NCI-H1092 (cell line): ENCODE data around the gene RASGEF1C.
"Not testable (repeated sequence)": the region's sequence is repeated elsewhere in the genome, so short reads cannot be mapped to it uniquely, and the experiment has no call there.

Experiments
- DNase-seq: peaks from one replicate; lab custom pipeline; 2025; lab: John Stamatoyannopoulos, UW

Gene RASGEF1C

DNA sequence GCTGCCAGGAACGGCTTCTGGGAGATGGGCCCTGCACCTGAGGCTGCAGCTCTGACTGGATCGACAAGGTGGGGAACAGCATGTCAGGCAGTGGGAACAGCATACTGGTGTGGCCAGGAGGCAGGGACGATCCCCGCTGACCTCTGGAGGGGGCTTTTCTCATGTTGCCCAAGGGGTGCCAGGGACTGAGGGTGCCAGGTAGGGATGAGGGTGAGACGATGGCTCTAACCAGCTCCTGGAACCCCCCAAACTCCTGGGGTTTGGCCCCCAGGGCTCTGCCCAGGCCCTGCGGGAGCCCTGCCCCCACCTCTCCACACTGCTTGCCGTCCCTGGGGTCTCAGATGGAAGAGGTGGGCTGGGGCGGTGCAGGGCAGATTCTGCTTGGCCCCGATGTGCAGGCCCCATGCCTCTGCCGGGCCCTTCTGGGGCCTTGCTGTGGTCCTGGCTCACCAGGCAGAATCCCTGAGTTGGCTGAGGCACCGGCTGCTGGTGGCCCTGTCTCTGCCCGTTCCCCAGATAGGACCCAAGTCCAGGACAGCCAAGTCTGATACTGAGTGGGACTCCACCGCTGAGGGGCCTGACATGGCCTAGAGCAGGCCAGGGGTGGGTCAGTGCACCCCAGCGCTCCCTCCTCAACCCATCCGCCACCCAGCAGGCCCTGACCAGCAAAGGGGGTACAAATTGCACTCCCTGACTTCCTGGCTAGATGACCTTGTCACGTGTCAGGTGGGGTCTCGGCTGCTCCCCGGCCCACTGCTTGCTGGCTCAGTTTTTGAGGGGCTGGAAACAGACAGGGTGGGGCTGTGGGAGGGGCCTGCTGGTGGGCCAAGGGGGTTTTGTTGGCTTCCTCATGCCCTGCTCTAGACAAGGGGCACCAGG is 109.0 kb downstream of the RASGEF1C start:
- DNase-seq = no peak

- no peak for DNase-seq
Measured at GRCh38 chr5:180098991-180099732, 109.8 kb downstream of the RASGEF1C start.

DNA sequence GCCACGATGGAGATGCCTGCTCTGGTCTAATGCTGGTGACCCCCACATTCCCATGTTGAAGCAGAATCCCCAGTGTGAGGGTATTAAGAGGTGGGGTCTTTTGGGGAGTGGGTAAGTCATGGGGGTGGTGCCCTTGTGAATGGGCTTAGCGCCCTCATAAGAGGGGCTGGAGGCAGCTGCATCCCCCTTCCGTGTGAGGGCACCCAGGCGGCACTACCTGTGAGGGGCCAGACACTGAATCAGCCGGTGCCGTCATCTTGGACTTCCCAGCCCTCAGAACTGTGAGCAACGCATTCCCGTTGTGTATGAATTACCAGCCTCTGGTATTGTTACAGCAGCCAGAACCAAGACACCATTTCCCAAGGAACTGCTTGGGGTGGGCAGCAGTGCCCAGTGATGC is 110.5 kb downstream of the RASGEF1C start:
- DNase-seq = no peak

DNA sequence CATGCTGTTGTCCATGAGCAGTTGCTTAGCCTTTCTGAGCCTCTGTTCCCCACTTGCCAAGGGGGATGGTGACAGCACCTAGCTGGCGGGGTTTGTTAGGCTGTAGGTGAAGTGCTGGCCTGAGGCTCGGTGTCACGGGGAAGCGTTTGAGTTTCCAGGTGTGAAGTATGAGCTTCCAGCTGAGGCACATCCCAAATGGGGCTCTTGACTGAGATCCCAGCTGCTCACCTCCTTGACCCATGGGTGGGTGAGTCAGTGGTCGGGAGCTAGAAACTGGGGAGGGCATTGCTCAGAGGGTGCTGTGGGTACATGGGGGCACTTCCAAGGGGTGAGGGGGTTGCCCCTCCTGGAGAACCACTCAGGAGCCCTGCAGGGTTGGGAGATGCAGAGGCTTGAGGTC is 111.1 kb downstream of the RASGEF1C start:
- DNase-seq = no peak

GRCh38 chr5:180097163-180097894 is 111.7 kb downstream of the RASGEF1C start:
- DNase-seq = no peak

GRCh38 chr5:180096616-180097015 is 112.4 kb downstream of the RASGEF1C start:
- DNase-seq = no peak

GRCh38 chr5:180095545-180095944 is 113.5 kb downstream of the RASGEF1C start:
- DNase-seq = no peak

GRCh38 chr5:180093651-180094382 is 115.2 kb downstream of the RASGEF1C start:
- DNase-seq = no peak

GRCh38 chr5:180093241-180093640 is 115.8 kb downstream of the RASGEF1C start:
- DNase-seq = no peak

GRCh38 chr5:180090769-180091546 is 118.1 kb downstream of the RASGEF1C start:
- no peak for DNase-seq

GRCh38 chr5:180090098-180090768 is 118.8 kb downstream of the RASGEF1C start:
- peak; percentile 21 for DNase-seq

DNA sequence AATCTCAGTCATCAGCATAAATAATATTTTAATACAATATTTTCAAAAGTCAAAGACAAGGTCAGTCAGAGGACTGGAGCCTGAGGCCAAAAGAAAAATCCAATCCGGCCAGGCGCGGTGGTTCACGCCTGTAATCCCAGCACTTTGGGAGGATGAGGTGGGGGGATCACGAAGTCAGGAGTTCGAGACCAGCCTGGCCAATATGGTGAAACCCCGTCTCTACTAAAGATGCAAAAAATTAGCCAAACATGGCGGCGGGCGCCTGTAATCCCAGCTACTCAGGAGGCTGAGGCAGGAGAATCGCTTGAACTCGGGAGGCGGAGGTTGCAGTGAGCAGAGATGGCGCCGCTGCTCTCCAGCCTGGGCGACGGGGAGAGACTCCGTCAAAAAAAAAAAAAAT is 119.4 kb downstream of the RASGEF1C start:
- not testable (repeated sequence) for DNase-seq

DNA sequence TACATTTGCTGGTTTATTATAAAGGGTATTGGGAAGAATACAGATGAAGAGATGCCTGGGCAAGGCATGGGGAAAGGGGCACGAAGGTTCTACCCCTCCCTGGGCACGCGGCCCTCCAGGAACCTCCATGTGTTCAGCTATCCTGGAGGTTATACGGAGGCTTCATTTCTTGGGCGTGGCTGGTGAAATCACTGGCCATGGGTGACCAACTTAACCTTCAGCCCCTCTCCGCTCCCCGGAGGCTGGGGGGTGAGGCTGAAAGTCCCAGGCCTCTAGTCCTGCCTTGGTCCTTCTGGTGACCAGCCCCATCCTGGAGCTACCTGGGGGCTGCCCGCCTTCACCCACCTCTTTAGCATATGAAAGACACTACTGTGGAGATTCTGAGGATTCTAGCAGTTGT is 120.5 kb downstream of the RASGEF1C start:
- no peak for DNase-seq

GRCh38 chr5:180086816-180087399 is 122.1 kb downstream of the RASGEF1C start:
- DNase-seq = no peak

GRCh38 chr5:180085837-180086236 is 123.2 kb downstream of the RASGEF1C start:
- no peak for DNase-seq

DNA sequence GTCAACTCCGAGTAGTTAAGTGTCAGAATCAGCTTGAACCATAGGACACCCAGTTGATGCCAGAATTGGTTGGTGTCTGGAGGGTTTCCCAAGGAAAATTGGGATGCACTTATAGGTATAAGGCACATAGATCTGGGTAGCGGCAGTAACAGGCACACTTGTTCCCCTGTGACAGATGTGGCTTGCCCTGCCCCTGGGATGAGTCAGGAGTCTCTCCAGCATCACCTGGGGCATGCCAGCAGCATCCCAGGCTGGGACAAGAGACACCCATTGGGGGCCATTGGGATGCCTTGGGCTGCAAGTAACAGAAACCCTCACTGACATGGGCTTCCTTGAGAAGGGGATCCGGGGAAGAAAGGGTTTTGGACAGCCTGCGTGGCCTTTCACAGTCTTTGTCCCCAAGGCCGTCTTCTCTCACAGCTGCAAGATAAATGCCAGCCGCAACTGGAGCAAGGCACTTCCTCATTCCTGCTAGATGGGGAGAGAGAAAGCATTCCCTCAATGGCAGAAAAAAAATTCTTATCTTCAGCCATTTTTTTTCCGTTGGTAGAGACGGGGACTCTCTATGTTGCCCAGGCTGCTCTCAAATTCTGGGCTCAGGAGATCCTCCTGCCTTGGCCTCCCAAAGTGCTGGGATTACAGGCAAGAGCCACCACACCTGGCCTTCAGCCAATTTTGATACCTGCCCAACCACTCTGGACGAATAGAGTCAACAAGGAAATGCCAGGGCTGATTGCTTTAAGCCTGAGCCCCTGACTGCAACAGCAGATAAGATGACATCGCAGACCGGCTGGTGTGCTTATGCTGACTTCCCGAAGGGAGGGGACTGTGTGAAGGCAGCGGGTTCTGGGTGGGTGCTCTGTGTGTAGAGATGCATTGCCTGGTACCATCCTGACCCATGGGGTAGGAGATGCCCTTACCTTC is 124.1 kb downstream of the RASGEF1C start:
- DNase-seq = no peak

- DNase-seq = no peak
Measured at GRCh38 chr5:180083529-180084060, 125.4 kb downstream of the RASGEF1C start.

GRCh38 chr5:180082633-180083420 is 126.2 kb downstream of the RASGEF1C start:
- no peak for DNase-seq
